ENCODE data around the gene SLC6A6. TPM values are rescaled to one million over a fixed set of nuclear protein-coding genes. Genes with fewer than 3 reads are reported as not detected.
A peak's percentile ranks its signal among the peaks of the same experiment; 100 is the strongest.

The SLC6A6 gene
- polyA plus RNA-seq, 1 of the 3 experiments (the other 2 are of a cell fraction) = 19.1 TPM

DNA sequence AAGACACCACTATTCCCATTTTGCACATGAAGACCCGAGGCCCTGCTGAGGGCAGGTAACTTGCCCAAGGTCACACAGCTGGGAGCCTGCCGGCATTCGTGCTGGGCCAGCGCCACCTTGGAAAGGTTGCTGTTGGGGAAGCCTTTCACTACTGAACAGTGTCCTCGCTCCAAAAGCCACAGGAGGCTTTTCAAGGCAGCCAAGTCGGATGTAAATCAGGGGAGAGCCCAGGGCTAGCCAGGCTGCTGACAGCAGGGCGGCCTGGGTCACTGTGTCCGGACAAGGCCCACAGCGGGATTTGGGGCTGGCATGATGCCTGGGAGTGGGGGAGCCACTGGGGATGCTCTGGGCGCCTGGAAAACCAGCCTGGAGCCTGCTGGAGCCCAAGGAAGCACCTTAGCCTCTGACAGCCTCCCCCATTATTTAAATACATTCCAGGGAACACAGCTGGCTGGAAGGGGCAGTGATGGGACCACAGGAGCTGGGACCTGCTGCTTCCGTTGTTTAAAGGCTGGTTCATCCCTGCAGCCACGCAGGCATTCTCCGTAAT, 10.5 kb downstream of the SLC6A6 start (continued):
- no peak for TF ChIP-seq EZH2phosphoT487 (IDR thresholded peaks at IDR 0.05; ENCODE audit: borderline replicate concordance, low read depth)

DNA sequence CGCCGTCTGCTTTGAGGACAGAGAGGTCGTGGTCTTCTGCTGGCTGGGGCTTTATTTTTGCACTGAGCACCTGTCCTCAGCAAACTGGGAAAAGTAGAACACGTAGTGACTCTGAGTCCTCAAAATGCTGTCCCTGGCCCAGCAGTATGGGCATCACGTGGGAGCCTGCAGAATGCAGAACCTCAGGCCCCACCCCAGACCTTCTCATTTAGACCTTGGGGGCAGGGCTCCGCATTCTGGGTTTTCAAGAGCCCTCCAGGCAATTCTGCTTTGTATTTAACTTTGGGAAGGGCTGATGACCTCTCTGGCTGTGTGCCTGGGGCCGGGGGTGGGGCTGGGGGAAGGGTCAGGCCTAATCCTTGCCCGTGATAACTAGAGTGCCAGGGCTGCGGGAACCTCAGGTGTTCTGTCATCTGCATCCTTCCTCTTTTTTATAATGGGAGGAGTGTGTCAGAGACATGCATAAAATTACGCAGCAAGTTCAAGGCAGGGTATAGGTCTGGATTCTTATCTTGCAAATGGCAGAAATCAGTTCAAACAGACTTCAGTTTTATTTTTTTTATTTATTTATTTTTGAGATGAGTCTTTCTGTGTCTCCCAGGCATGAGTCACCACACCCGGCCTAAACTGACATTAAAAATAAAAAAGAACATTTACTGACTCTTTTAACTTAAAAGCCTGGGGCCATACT, 11.1 kb downstream of the SLC6A6 start:
- ChIA-PET POLR2A (no interaction called here), CTCF (interaction anchor here (1.4 kb wide), 2 partner anchors 11 to 48 kb away, joined by 5 read pairs; no protein-coding TSS in a partner anchor)
- Histone ChIP-seq H3K4me1 (ENCODE audit: control insufficient read depth in 1 of 2, insufficient read depth in 2 of 2, low read depth in 1 of 2, low read length in 1 of 2) (peaks cover 20 to 25% of the 10 kb centered on the region in 2 experiments; a peak in 2 of 4 replicates), H2AFZ (ENCODE audit: low read depth) (no peak overlapping the region), H3F3A (replicated peaks; ENCODE audit: insufficient read depth) (no peaks in the 10 kb centered on the region), H3K27ac (ENCODE audit: low read depth in 2 of 2, low read length in 1 of 2) (peak overlapping the region; percentile 8 to 74), H3K9me3 (no peaks in the 10 kb centered on the region), H3K79me2 (ENCODE audit: insufficient read depth) (peaks cover 72% of the 10 kb centered on the region), H3K4me3 (ENCODE audit: low read depth in 2 of 2, low read length in 1 of 2) (no peak overlapping the region), H3K9ac (peak overlapping the region; percentile 8; the same call in 1 of the 2 replicates), H3K4me2 (peak overlapping the region; percentile 27; the same call in 1 of the 2 replicates), H3K27me3 (ENCODE audit: insufficient read depth) (no peaks in the 10 kb centered on the region), H3K9me2 (no peaks in the 10 kb centered on the region), H4K20me1 (ENCODE audit: insufficient read depth) (no peaks in the 10 kb centered on the region; the same call in 1 of the 2 replicates), H3K36me3 (replicated peaks in 1 of 2; ENCODE audit: control insufficient read depth in 1 of 2, insufficient read depth in 2 of 2, low read length in 1 of 2) (peaks cover 12% of the 10 kb centered on the region in 2 experiments)
- WGBS (ENCODE audit: low lambda C conversion rate) = 53% methylated on average over 10 of the region's 11 CpGs
- TF ChIP-seq, protein P1, sequence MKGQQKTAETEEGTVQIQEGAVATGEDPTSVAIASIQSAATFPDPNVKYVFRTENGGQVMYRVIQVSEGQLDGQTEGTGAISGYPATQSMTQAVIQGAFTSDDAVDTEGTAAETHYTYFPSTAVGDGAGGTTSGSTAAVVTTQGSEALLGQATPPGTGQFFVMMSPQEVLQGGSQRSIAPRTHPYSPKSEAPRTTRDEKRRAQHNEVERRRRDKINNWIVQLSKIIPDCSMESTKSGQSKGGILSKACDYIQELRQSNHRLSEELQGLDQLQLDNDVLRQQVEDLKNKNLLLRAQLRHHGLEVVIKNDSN (IDR thresholded peaks at IDR 0.05; ENCODE audit: borderline replicate concordance, low read depth) = peak; percentile 38; the same call in 1 of the 2 replicates
- TF ChIP-seq NRF1 (IDR thresholded peaks at IDR 0.05; ENCODE audit: low read depth, low read length) = no peak
- TF ChIP-seq JUND (IDR thresholded peaks at IDR 0.05) = 0 out of 2 replicates have a peak, but pooled peaks have one; percentile 31
- TF ChIP-seq FOSL2 (IDR thresholded peaks at IDR 0.05; ENCODE audit: borderline replicate concordance, low read depth) = peak; percentile 52; the same call in 1 of the 2 replicates
- DNase-seq = no peak

DNA sequence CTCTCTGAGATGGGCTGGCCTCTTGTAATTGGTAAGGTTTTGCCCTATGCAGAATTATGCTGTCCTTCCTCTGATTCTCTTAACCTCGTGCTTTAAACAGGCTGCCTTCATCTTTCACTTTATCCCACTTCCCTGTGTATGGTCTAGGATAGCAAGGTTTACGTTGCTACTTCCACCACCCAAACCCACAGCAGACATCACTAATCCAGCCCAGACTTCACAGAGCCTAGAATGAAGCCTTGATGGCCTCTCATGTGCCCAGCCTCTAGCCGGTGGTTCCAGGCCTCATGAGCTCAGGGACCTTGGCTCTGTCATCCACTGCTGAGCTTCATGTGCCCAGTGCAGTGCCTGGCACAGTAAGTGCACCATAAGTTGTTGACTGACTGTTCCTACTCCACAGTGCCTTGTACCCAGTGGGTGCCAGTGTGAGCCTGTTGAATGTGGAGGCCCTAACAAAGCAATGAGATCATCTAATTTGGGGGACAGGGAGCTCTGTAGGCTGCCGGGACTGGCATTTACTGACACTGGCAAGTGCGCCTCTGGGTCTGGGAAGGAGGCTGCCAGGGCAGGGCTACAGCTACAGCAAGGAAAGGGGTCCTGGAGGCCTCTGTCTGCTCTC, 12.5 kb downstream of the SLC6A6 start:
- Histone ChIP-seq H3K4me1 (ENCODE audit: control insufficient read depth in 1 of 2, insufficient read depth in 2 of 2, low read depth in 1 of 2, low read length in 1 of 2) (peaks cover 20 to 25% of the 10 kb centered on the region in 2 experiments; a peak in 2 of 4 replicates), H3K9me3 (no peaks in the 10 kb centered on the region), H3K9me2 (no peaks in the 10 kb centered on the region), H2AFZ (ENCODE audit: low read depth) (no peak overlapping the region), H3K27ac (ENCODE audit: low read depth in 2 of 2, low read length in 1 of 2) (no peak overlapping the region), H3K36me3 (replicated peaks in 1 of 2; ENCODE audit: control insufficient read depth in 1 of 2, insufficient read depth in 2 of 2, low read length in 1 of 2) (peaks cover 12 to 15% of the 10 kb centered on the region in 2 experiments), H3F3A (replicated peaks; ENCODE audit: insufficient read depth) (no peaks in the 10 kb centered on the region), H3K4me3 (ENCODE audit: low read depth in 2 of 2, low read length in 1 of 2) (no peak overlapping the region), H3K9ac (no peak overlapping the region), H3K4me2 (peak overlapping the region; percentile 56; the same call in 1 of the 2 replicates), H4K20me1 (ENCODE audit: insufficient read depth) (no peaks in the 10 kb centered on the region; the same call in 1 of the 2 replicates), H3K27me3 (ENCODE audit: insufficient read depth) (no peaks in the 10 kb centered on the region), H3K79me2 (ENCODE audit: insufficient read depth) (peaks cover 67% of the 10 kb centered on the region)
- ChIA-PET POLR2A (no interaction called here), CTCF (interaction anchor here (1.4 to 2.4 kb wide), 5 partner anchors 11 to 212 kb away, joined by 4 to 9 read pairs (median 5); no protein-coding TSS in a partner anchor)
- DNase-seq = no peak
- 97% methylated on average over 4 of the region's 5 CpGs for WGBS (ENCODE audit: low lambda C conversion rate)
- TF ChIP-seq, protein P2, sequence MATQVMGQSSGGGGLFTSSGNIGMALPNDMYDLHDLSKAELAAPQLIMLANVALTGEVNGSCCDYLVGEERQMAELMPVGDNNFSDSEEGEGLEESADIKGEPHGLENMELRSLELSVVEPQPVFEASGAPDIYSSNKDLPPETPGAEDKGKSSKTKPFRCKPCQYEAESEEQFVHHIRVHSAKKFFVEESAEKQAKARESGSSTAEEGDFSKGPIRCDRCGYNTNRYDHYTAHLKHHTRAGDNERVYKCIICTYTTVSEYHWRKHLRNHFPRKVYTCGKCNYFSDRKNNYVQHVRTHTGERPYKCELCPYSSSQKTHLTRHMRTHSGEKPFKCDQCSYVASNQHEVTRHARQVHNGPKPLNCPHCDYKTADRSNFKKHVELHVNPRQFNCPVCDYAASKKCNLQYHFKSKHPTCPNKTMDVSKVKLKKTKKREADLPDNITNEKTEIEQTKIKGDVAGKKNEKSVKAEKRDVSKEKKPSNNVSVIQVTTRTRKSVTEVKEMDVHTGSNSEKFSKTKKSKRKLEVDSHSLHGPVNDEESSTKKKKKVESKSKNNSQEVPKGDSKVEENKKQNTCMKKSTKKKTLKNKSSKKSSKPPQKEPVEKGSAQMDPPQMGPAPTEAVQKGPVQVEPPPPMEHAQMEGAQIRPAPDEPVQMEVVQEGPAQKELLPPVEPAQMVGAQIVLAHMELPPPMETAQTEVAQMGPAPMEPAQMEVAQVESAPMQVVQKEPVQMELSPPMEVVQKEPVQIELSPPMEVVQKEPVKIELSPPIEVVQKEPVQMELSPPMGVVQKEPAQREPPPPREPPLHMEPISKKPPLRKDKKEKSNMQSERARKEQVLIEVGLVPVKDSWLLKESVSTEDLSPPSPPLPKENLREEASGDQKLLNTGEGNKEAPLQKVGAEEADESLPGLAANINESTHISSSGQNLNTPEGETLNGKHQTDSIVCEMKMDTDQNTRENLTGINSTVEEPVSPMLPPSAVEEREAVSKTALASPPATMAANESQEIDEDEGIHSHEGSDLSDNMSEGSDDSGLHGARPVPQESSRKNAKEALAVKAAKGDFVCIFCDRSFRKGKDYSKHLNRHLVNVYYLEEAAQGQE (IDR thresholded peaks at IDR 0.05; ENCODE audit: low read depth, low read length) = no peak
- TF ChIP-seq RXRA (IDR thresholded peaks at IDR 0.05; ENCODE audit: borderline replicate concordance, low read depth) = no peak
- TF ChIP-seq, protein P3, sequence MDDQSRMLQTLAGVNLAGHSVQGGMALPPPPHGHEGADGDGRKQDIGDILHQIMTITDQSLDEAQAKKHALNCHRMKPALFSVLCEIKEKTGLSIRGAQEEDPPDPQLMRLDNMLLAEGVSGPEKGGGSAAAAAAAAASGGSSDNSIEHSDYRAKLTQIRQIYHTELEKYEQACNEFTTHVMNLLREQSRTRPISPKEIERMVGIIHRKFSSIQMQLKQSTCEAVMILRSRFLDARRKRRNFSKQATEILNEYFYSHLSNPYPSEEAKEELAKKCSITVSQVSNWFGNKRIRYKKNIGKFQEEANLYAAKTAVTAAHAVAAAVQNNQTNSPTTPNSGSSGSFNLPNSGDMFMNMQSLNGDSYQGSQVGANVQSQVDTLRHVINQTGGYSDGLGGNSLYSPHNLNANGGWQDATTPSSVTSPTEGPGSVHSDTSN (IDR thresholded peaks at IDR 0.05) = no peak
- TF ChIP-seq, protein P4, sequence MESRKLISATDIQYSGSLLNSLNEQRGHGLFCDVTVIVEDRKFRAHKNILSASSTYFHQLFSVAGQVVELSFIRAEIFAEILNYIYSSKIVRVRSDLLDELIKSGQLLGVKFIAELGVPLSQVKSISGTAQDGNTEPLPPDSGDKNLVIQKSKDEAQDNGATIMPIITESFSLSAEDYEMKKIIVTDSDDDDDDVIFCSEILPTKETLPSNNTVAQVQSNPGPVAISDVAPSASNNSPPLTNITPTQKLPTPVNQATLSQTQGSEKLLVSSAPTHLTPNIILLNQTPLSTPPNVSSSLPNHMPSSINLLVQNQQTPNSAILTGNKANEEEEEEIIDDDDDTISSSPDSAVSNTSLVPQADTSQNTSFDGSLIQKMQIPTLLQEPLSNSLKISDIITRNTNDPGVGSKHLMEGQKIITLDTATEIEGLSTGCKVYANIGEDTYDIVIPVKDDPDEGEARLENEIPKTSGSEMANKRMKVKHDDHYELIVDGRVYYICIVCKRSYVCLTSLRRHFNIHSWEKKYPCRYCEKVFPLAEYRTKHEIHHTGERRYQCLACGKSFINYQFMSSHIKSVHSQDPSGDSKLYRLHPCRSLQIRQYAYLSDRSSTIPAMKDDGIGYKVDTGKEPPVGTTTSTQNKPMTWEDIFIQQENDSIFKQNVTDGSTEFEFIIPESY (IDR thresholded peaks at IDR 0.05; ENCODE audit: borderline replicate concordance, low read depth) = no peak
- TF ChIP-seq, protein P5, sequence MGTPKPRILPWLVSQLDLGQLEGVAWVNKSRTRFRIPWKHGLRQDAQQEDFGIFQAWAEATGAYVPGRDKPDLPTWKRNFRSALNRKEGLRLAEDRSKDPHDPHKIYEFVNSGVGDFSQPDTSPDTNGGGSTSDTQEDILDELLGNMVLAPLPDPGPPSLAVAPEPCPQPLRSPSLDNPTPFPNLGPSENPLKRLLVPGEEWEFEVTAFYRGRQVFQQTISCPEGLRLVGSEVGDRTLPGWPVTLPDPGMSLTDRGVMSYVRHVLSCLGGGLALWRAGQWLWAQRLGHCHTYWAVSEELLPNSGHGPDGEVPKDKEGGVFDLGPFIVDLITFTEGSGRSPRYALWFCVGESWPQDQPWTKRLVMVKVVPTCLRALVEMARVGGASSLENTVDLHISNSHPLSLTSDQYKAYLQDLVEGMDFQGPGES (IDR thresholded peaks at IDR 0.05; ENCODE audit: low read depth, low read length) = no peak
- no peak for TF ChIP-seq NRF1 (IDR thresholded peaks at IDR 0.05; ENCODE audit: low read depth, low read length)
- TF ChIP-seq SIN3A (IDR thresholded peaks at IDR 0.05; ENCODE audit: borderline replicate concordance, low read depth, low read length) = no peak
- no peak for TF ChIP-seq RFX5 (IDR thresholded peaks at IDR 0.05; ENCODE audit: low read length)

Measured in SK-N-SH (cell line).